Gastrocnemius medialis (tissue), 4 donors: Measurements from ENCODE around the gene LEKR1. TPM values are rescaled to one million over a fixed set of nuclear protein-coding genes. Genes with fewer than 3 reads are reported as not detected.
A peak's percentile ranks its signal among the peaks of the same experiment; 100 is the strongest.

Source experiments
- ATAC-seq, 2 donors: fragments of 150-250 bp; one replicate each; pipeline ENCODE4 v1.9.1; 2016
- DNase-seq, 2 donors: peaks; one replicate each; pipeline ENCODE4 v3.0.0-alpha.2; 2019
- H3K27ac ChIP-seq, 4 donors: fragments of 200-600 bp; sonication (generic); 1 replicate in 1 of 4; 2 replicates in 3 of 4; pipeline ENCODE4 v1.5.1; 2016 to 2018; ENCODE audit warnings: mild to moderate bottlenecking in 2 of 4, moderate library complexity in 1 of 4
- H3K27me3 ChIP-seq, 3 donors: fragments of 200-600 bp; sonication (generic) in 2 of 3; 1 replicate in 1 of 3; 2 replicates in 2 of 3; pipeline versions ENCODE4 v1.5.1 to v1.6.0; 2016 to 2019; ENCODE audit warnings: mild to moderate bottlenecking in 1 of 3, moderate library complexity in 1 of 3
- H3K36me3 ChIP-seq, 2 donors: fragments of 200-600 bp; sonication (generic) in 1 of 2; one replicate each; pipeline ENCODE4 v1.5.1; 2017 to 2018
- H3K4me1 ChIP-seq, 2 donors: fragments of 200-600 bp; sonication (generic) in 1 of 2; one replicate each; pipeline ENCODE4 v1.5.1; 2016 to 2017; ENCODE audit warnings: mild to moderate bottlenecking in 2 of 2
- H3K4me3 ChIP-seq, 4 donors: fragments of 200-600 bp; sonication (generic) in 3 of 4; 1 replicate in 1 of 4; 2 replicates in 3 of 4; pipeline ENCODE4 v1.5.1; 2016 to 2019; ENCODE audit warnings: mild to moderate bottlenecking in 2 of 4
- H3K9me3 ChIP-seq, 3 donors: fragments of 200-600 bp; sonication (generic) in 2 of 3; 1 replicate in 1 of 3; 2 replicates in 2 of 3; pipeline ENCODE4 v1.5.1; 2016 to 2019
- POLR2A ChIP-seq, 2 donors: fragments of 450-650 bp; IDR thresholded peaks; one replicate each; pipeline ENCODE4 v1.6.1; 2017; ENCODE audit warnings: antibody characterized with exemption in 2 of 2, mild to moderate bottlenecking in 2 of 2, moderate library complexity in 2 of 2
- in situ Hi-C, 4 donors: fragments of 200-750 bp; cut with MboI; loops; one replicate each; pipeline versions ENCODE4 v1.15.0 to v1.8.0; 2017; ENCODE audit warnings: low sequenced_read_pairs in 4 of 4
- intact Hi-C: fragments of 100-400 bp; cut with DNase I; formaldehyde crosslinking; loops from one replicate; pipeline ENCODE4 v1.15.1; 2023; ENCODE audit warnings: low total_unique reads
- total RNA-seq, 4 donors: library from RNA; depleted of rRNA; stranded (reverse); fragments of >200 nt; gene quantifications; one replicate each; pipeline versions ENCODE4 v1.1.0 to v1.2.3, GENCODE V29; 2016
- TF ChIP-seq, protein P1 (sequence below), 5 experiments: fragments of 450-650 bp in 3 of 5; fragments of 200-600 bp in 2 of 5; sonication (generic) in 2 of 5; IDR thresholded peaks in 4 of 5; conservative IDR thresholded peaks in 1 of 5; 1 replicate in 4 of 5; 2 replicates in 1 of 5; pipeline ENCODE4 v1.5.1; 2016 to 2019; ENCODE audit warnings: antibody characterized with exemption in 5 of 5, mild to moderate bottlenecking in 3 of 5, moderate library complexity in 3 of 5

The LEKR1 gene
- total RNA-seq, 4 donors from 2014 or later, result 0.20 to 0.56 TPM; not detected in 2

DNA sequence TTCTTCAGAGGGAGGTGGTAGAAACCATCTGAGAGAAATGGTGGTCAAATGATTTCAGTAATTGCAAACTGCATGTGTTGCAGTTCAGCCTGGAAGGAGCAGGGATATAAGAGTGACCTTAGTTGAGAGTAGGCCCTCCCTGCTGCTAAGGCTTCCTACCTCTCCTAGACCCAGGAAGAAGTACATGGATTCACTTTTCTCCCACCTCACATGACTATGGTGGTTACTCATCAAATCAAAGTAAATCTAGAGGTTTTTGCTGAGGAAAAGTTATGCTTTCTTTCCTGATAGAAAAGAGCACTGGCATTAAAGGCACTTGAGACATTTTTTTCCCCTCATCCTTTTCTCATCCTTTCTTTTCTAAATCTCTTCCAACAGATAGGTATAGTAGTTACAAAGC lies 43.2 kb upstream of the LEKR1 start:
- Histone ChIP-seq H3K36me3 (no peaks in the 10 kb centered on the region), H3K4me3 (no peak overlapping the region), H3K27me3 (no peaks in the 10 kb centered on the region), H3K9me3 (no peaks in the 10 kb centered on the region), H3K4me1 (no peaks in the 10 kb centered on the region), H3K27ac (no peak overlapping the region)
- TF ChIP-seq POLR2A (IDR thresholded peaks at IDR 0.05), result no peak
- TF ChIP-seq, protein P1, sequence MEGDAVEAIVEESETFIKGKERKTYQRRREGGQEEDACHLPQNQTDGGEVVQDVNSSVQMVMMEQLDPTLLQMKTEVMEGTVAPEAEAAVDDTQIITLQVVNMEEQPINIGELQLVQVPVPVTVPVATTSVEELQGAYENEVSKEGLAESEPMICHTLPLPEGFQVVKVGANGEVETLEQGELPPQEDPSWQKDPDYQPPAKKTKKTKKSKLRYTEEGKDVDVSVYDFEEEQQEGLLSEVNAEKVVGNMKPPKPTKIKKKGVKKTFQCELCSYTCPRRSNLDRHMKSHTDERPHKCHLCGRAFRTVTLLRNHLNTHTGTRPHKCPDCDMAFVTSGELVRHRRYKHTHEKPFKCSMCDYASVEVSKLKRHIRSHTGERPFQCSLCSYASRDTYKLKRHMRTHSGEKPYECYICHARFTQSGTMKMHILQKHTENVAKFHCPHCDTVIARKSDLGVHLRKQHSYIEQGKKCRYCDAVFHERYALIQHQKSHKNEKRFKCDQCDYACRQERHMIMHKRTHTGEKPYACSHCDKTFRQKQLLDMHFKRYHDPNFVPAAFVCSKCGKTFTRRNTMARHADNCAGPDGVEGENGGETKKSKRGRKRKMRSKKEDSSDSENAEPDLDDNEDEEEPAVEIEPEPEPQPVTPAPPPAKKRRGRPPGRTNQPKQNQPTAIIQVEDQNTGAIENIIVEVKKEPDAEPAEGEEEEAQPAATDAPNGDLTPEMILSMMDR (IDR thresholded peaks at IDR 0.05 in 4 of 5, conservative IDR thresholded peaks at IDR 0.05 in 1 of 5), result no peak
- in situ Hi-C loops (no loop called here), intact Hi-C loops (no loop called here)
- ATAC-seq (no peak), DNase-seq (no peak)

DNA sequence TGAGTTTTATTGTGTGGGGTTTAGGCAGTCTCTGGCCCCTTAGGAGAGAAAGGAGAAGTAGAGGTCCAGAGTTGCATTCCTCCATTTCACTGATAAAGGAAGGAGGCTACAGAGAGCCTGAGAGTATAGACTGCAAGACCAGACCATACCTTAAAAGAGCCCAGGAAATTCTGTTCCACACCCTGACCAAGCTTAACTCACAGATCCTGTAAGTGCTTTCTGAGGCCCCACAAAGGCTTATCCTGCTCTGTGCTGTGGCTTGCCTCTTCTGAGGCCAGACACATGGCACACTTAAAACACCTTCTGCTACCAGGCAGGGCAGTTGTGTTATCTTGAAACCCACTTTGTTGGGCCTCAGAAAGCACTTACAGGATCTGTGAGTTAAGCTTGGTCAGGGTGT lies 39.2 kb upstream of the LEKR1 start:
- no peak overlapping the region for H3K4me3 ChIP-seq
- no peaks in the 10 kb centered on the region for H3K27me3 ChIP-seq
- TF ChIP-seq POLR2A (IDR thresholded peaks at IDR 0.05), result no peak
- TF ChIP-seq, protein P1 (IDR thresholded peaks at IDR 0.05 in 4 of 5, conservative IDR thresholded peaks at IDR 0.05 in 1 of 5), result no peak
- in situ Hi-C loops, result no loop called here
- intact Hi-C loops, result no loop called here
- ATAC-seq (no peak), DNase-seq (no peak)
- no peaks in the 10 kb centered on the region for H3K36me3 ChIP-seq
- no peaks in the 10 kb centered on the region for H3K9me3 ChIP-seq
- no peaks in the 10 kb centered on the region for H3K4me1 ChIP-seq
- no peak overlapping the region for H3K27ac ChIP-seq

GRCh38 chr3:156787926-156788663 lies 38.1 kb upstream of the LEKR1 start:
- TF ChIP-seq POLR2A (IDR thresholded peaks at IDR 0.05), result no peak
- TF ChIP-seq, protein P1 (IDR thresholded peaks at IDR 0.05 in 4 of 5, conservative IDR thresholded peaks at IDR 0.05 in 1 of 5), result no peak
- H3K4me1 ChIP-seq, result no peaks in the 10 kb centered on the region
- intact Hi-C loops, result no loop called here
- H3K9me3 ChIP-seq, result no peaks in the 10 kb centered on the region
- in situ Hi-C loops, result no loop called here
- H3K4me3 ChIP-seq, result no peak overlapping the region
- no peak overlapping the region for H3K27ac ChIP-seq
- no peaks in the 10 kb centered on the region for H3K36me3 ChIP-seq
- DNase-seq, result no peak
- no peaks in the 10 kb centered on the region for H3K27me3 ChIP-seq
- ATAC-seq, result peak in 1 of 2 donors; percentile 82

- intact Hi-C loops (no loop called here), in situ Hi-C loops (no loop called here)
- Histone ChIP-seq H3K27me3 (no peaks in the 10 kb centered on the region), H3K9me3 (no peaks in the 10 kb centered on the region), H3K4me3 (no peak overlapping the region), H3K27ac (no peak overlapping the region), H3K36me3 (no peaks in the 10 kb centered on the region), H3K4me1 (no peaks in the 10 kb centered on the region)
- ATAC-seq (no peak), DNase-seq (no peak)
- TF ChIP-seq, protein P1 (IDR thresholded peaks at IDR 0.05 in 4 of 5, conservative IDR thresholded peaks at IDR 0.05 in 1 of 5), result no peak
- no peak for TF ChIP-seq POLR2A (IDR thresholded peaks at IDR 0.05)
Measured at GRCh38 chr3:156788846-156789245, 37.3 kb upstream of the LEKR1 start.

DNA sequence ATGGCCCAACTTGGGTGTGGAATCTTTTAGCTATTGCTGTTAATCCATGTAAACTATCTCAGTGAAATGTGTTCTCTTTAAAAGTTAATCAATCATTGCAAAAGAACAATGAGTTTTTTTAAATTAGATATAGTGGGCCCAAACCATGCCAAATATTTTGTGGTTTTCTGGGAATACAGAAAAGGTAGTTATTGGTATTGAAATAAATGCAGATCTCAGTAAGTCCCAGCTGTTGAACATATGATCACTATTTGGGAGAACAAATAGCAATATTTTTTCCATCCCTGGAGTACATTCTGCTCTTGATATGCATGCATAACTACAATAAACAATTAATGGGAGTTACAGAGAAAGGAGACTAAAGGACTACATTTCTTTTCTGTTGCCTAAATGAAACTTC lies 36.0 kb upstream of the LEKR1 start:
- Histone ChIP-seq H3K9me3 (no peaks in the 10 kb centered on the region), H3K4me3 (no peak overlapping the region), H3K27me3 (no peaks in the 10 kb centered on the region), H3K27ac (no peak overlapping the region), H3K36me3 (no peaks in the 10 kb centered on the region), H3K4me1 (no peaks in the 10 kb centered on the region)
- in situ Hi-C loops (no loop called here), intact Hi-C loops (no loop called here)
- ATAC-seq (no peak), DNase-seq (no peak)
- no peak for TF ChIP-seq POLR2A (IDR thresholded peaks at IDR 0.05)
- TF ChIP-seq, protein P1 (IDR thresholded peaks at IDR 0.05 in 4 of 5, conservative IDR thresholded peaks at IDR 0.05 in 1 of 5), result no peak
